Activated CD8-positive, alpha-beta memory T cell treated with anti-CD3 and anti-CD28 coated beads for 1 hour (primary cell): Measurements from ENCODE around the gene DMBX1.

ENCODE experiments used
- DNase-seq, 2 donors: peaks; one replicate each; pipeline ENCODE4 v3.0.0-alpha.2; 2020; ENCODE audit warnings: low read depth in 1 of 2; ENCODE audit errors: extremely low read depth in 1 of 2

Gene DMBX1

DNA sequence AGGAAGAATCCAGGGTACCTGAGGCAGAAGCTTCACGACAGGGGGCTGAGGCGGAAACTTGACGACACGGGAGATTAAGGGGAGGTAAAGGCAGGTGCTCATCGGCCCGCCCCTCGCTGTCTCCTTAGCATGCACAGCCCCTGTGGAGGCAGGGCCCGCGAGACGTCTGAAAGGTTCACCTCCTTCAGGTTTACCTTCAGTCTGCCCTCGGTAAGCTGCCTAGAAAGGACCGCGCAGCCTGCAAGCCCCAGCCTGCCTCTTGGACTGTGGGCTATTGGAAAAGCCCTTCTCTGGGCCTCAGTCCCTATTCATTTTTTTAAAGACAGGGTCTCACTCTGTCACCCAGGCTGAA is 33.3 kb downstream of the DMBX1 start:
- no peak for DNase-seq

GRCh38 chr1:46523496-46524353 is 34.1 kb downstream of the DMBX1 start:
- no peak for DNase-seq

GRCh38 chr1:46524843-46525242 is 35.2 kb downstream of the DMBX1 start:
- DNase-seq, result no peak

DNA sequence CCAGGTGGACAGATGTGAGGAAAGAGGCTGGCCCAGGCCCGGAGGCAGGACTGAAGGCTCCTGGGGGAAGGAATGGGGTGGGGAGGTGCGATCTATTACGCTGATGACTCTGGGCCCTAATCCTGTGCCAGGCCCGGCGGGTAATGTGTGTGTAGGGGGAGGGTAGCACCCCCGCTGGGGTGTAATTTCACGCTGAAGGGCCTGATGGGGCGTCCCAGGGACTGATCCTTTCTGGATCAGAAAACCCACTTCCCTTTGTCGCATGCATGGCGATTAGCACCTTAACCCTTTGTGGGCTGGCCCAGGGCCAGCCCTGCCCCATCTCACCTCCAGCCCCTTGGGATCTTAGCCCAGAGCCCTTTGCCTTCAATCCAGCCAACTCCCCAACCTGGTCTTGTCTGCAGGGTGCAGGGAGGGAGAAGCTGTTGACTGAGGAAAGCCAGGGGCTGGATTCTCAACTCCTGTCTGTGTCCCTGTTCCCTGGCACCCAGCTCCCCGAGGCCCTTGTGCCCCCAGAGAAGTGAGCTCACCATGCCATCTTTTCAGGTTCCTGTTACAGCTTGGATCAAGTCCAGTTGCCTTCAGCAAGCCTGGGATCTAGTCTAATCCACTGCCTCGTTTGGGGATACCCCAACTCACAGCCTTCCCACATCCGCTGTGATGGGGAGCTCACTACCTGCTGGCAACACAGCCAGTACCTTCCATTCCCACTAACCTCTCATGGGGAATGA is 35.8 kb downstream of the DMBX1 start:
- no peak for DNase-seq

- DNase-seq, result no peak
These were observed 36.5 kb downstream of the DMBX1 start for GRCh38 chr1:46526013-46526690.

- no peak for DNase-seq
These were observed 37.2 kb downstream of the DMBX1 start for GRCh38 chr1:46526691-46527291.

DNA sequence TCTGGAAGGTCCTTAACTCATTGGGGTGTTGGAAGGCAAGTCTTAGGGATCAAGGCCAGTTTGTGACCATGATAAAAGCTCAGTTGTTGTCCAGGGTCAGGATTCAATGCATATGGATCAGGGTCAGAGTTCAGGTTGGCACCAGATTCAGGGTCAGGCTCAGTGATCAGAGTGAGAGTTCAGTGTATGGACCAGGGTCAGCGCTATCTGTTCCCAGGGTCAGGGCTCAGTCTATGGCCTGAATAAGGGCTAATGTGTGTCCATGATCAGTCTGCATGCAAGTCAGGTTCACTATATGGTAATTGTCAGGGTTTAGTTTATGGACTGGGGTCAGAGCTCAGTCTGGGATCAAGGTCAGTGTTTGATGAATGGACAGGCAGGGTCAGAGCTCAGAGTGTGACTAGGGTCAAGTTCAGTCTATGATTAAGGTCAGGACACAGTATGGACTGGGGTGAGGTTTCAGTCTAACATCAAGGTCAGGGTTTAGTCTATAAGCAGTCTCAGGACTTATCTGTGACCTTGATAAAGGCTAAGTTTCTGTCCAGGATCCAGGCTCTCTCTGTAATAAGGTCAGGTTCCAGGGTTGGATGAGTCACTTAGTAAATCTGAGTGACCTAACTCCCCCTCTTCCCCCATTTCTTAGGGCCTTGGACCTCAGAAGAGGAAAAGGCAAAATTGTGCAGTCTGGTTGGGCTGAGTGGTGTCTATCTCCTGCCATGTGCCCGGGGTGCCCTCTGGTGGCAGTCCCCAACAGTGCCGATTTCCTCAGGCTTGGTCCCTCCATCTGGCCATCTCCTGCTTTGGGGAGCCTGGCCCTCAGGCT is 38.0 kb downstream of the DMBX1 start:
- DNase-seq, result peak; percentile 20 to 48

DNA sequence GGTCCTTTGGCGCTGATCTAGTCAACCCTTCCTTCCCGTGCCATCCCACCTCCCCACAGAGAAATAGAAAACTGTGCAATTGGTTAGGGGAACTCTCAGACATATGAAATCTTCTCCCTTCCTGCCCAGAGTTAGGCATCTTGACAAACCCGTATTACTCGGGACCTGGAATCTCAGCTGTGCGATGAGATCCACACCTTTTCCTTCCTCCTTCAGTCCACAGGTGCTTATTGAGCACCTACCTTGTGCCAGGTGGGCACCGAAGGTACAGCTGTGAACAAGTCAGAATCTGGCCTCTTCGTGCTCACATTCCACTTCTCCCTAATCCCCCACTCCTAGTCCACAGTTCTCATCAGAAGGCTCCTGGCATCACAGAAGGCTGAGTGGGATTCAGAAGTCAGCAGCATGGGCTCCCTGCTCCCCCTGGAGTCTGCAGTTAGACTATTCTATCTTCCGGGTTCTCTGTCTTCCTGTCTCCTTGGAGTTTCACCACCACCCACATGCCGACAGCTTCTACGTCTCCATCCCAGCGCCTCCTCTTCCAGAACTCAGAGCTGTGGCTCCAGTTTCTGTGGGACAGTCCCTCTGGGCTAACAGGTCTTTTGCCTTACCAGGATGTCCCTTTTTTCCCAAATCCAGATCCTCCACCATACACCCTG is 38.8 kb downstream of the DMBX1 start:
- no peak for DNase-seq

DNA sequence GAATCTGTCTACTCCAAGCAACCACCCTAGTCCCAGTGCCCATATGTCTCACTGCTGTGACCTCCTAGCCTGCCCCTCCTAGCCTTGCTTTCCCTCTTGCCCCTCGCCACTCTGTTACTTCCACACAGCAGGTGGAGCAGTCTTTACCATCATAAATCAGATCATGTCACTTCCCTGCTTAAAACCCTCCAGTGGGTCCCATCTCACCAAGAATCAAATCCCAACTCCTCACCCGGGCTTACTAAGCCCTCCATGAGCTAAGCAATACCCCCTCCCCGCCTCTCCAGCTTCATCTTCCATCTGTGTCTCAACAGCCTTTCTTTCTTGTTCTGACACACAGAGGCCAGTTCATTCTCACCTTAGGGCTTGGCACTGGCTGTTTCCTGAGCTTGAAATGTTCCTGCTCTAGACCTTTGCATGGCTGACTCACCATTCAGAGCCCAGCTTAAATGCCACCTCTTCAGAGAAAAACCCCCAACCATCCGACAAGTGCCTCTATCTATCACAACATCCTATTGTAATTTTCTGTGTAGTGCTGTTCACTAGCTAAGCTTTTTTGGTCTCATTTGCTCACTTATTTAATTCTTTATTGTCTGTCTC is 39.5 kb downstream of the DMBX1 start:
- no peak for DNase-seq

- no peak for DNase-seq
These were observed 40.7 kb downstream of the DMBX1 start for GRCh38 chr1:46530311-46530710.

GRCh38 chr1:46530791-46531409 is 41.3 kb downstream of the DMBX1 start:
- DNase-seq, result no peak

GRCh38 chr1:46532095-46532494 is 42.5 kb downstream of the DMBX1 start:
- no peak for DNase-seq

GRCh38 chr1:46532498-46533178 is 43.0 kb downstream of the DMBX1 start:
- DNase-seq, result peak; percentile 16 to 64

GRCh38 chr1:46533179-46533864 is 43.7 kb downstream of the DMBX1 start:
- DNase-seq, result peak; percentile 6 to 30

DNA sequence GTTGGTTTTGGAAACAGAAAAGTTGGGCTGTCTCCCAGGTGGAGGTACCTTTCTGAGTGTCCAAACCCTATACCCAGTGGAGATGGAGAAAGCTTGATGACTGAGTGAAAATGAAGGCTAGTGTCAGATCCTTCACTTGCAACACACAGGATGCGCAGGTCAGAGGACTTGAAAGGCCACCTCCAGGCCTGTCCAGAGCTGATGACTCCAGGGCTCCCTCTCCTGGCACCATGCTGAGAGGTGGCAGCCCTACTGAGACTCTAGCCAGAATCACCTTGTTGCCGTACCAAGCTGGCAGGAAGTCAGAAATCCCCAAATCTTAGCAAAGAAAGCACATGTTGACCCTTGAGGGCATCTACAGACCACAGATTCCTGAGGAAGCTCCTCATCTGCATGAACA is 45.4 kb downstream of the DMBX1 start:
- no peak for DNase-seq

GRCh38 chr1:46536527-46536926 is 46.9 kb downstream of the DMBX1 start:
- DNase-seq, result no peak

DNA sequence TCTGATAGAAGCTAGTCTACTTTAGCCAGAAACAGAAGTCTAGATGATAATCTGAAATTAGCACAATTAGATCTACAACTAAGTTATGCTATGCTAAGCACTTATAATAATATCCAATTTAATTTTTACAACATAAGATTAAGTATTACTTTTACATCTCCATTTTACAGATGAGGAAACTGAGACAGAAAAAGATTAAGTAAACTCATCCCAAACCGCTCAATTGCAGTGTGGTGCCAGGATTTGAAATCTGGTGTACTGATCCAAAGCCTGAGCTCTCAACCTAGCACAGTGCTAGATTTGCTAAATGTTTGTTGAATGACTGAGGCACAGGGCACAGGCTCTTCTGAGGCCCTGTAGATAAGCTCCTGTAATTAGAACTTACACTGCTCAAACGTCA is 48.0 kb downstream of the DMBX1 start:
- no peak for DNase-seq

DNA sequence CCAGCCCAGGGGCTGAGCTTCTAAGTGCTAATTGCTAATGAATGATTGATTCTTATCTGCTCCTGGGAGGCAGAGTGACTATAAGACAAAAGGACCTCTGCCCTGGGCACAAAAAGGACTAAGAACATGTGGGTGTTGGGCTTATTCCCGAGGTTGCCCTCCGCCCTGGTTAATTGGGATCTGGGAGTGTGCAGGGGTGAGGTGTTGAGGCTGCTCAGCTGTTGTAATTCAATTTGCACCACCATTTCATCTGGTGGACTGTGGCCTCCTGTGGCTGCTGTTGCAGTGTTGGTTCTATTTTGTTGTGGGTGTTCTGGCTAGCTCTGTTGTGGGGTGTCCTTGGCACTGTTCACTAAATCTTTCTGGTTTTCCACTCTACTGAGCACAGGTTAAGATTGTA is 48.5 kb downstream of the DMBX1 start:
- no peak for DNase-seq
